HL-60 (cell line): ENCODE results near the gene HNRNPA3.
"Not testable (repeated sequence)": the region's sequence is repeated elsewhere in the genome, so short reads cannot be mapped to it uniquely, and the experiment has no call there.

ENCODE experiments used
- DNase-seq, 2 experiments: peaks; one replicate each; pipeline ENCODE4 v3.0.0-alpha.2; 2010 to 2020; ENCODE audit warnings: low read depth in 1 of 2, low spot score in 1 of 2
- H3K27ac ChIP-seq: fragments of 250-450 bp; sonication (Bioruptor Pico); replicated peaks from 2 replicates; pipeline ENCODE4 v1.5.1; 2020; ENCODE audit warnings: mild to moderate bottlenecking, moderate library complexity
- H3K27me3 ChIP-seq: fragments of 250-450 bp; sonication (Bioruptor Pico); 2 replicates; pipeline ENCODE4 v1.5.1; 2021; ENCODE audit warnings: mild to moderate bottlenecking, moderate library complexity; ENCODE audit not compliant: insufficient read depth, poor library complexity, severe bottlenecking
- H3K4me3 ChIP-seq: replicated peaks from 2 replicates; pipeline ENCODE4 v1.5.1; 2011; ENCODE audit warnings: mild to moderate bottlenecking, control low read depth, low read length; ENCODE audit not compliant: insufficient read depth
- GABPA ChIP-seq: IDR thresholded peaks from 2 replicates; pipeline ENCODE4 v1.6.1; 2012; ENCODE audit warnings: low read depth
- POLR2AphosphoS5 ChIP-seq: IDR thresholded peaks from 2 replicates; pipeline ENCODE4 v1.6.1; 2012; ENCODE audit warnings: low read depth
- SPI1 ChIP-seq: IDR thresholded peaks from 2 replicates; pipeline ENCODE4 v1.6.1; 2012; ENCODE audit warnings: low read depth, mild to moderate bottlenecking, borderline replicate concordance
- TF ChIP-seq, protein P1 (sequence below): IDR thresholded peaks from one replicate; pipeline ENCODE4 v1.5.1; 2011; ENCODE audit warnings: low read length, control low read depth, inconsistent platforms; ENCODE audit not compliant: insufficient read depth
- TF ChIP-seq, protein P2 (sequence below): IDR thresholded peaks from 2 replicates; pipeline ENCODE4 v1.6.1; 2012; ENCODE audit warnings: low read depth; ENCODE audit not compliant: insufficient replicate concordance

The HNRNPA3 gene

DNA sequence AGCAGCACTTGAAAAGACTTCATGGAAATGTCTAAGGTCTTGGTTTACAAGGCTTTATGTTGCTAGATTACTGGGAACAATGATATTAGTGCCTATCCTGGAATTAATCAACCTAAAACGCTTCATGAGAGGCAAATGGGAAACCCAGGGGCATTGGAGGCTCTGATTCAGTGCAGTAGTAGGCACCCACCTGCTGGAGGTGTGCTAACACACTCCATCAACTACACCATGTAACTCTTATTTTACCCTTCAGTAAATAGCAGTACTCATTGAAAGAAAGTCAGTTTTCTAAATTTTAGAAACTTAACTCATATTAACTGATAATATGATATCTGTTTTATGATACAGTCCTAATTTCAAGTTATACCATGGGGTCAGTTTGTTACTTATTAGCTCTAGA, 17.4 kb upstream of the HNRNPA3 start:
- H3K27ac ChIP-seq = no peak overlapping the region
- no peak for DNase-seq
- TF ChIP-seq, protein P1, sequence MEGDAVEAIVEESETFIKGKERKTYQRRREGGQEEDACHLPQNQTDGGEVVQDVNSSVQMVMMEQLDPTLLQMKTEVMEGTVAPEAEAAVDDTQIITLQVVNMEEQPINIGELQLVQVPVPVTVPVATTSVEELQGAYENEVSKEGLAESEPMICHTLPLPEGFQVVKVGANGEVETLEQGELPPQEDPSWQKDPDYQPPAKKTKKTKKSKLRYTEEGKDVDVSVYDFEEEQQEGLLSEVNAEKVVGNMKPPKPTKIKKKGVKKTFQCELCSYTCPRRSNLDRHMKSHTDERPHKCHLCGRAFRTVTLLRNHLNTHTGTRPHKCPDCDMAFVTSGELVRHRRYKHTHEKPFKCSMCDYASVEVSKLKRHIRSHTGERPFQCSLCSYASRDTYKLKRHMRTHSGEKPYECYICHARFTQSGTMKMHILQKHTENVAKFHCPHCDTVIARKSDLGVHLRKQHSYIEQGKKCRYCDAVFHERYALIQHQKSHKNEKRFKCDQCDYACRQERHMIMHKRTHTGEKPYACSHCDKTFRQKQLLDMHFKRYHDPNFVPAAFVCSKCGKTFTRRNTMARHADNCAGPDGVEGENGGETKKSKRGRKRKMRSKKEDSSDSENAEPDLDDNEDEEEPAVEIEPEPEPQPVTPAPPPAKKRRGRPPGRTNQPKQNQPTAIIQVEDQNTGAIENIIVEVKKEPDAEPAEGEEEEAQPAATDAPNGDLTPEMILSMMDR = no peak
- TF ChIP-seq GABPA = no peak
- TF ChIP-seq, protein P2, sequence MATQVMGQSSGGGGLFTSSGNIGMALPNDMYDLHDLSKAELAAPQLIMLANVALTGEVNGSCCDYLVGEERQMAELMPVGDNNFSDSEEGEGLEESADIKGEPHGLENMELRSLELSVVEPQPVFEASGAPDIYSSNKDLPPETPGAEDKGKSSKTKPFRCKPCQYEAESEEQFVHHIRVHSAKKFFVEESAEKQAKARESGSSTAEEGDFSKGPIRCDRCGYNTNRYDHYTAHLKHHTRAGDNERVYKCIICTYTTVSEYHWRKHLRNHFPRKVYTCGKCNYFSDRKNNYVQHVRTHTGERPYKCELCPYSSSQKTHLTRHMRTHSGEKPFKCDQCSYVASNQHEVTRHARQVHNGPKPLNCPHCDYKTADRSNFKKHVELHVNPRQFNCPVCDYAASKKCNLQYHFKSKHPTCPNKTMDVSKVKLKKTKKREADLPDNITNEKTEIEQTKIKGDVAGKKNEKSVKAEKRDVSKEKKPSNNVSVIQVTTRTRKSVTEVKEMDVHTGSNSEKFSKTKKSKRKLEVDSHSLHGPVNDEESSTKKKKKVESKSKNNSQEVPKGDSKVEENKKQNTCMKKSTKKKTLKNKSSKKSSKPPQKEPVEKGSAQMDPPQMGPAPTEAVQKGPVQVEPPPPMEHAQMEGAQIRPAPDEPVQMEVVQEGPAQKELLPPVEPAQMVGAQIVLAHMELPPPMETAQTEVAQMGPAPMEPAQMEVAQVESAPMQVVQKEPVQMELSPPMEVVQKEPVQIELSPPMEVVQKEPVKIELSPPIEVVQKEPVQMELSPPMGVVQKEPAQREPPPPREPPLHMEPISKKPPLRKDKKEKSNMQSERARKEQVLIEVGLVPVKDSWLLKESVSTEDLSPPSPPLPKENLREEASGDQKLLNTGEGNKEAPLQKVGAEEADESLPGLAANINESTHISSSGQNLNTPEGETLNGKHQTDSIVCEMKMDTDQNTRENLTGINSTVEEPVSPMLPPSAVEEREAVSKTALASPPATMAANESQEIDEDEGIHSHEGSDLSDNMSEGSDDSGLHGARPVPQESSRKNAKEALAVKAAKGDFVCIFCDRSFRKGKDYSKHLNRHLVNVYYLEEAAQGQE = no peak
- no peaks in the 10 kb centered on the region for H3K27me3 ChIP-seq
- no peak overlapping the region for H3K4me3 ChIP-seq

DNA sequence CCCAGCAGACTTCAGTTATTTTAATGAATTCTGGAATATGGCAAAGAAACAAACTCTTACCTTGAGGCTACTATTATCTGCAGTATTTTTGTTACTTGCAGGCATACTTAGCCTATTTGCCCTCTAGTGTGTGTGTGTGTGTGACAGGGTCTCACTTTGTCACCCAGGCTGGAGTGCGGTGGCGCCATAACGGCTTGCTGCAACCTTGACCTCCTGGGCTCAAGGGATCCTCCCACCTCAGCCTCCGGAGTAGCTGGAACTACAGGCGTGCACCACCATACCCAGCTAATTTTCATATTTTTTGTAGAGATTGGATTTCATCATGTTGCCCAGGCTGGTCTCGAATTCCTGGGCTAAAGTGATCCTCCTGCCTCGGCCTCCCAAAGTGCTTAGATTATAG, 12.2 kb upstream of the HNRNPA3 start:
- H3K27ac ChIP-seq, DNase-seq, H3K27me3 ChIP-seq, H3K4me3 ChIP-seq: not testable (repeated sequence)

DNA sequence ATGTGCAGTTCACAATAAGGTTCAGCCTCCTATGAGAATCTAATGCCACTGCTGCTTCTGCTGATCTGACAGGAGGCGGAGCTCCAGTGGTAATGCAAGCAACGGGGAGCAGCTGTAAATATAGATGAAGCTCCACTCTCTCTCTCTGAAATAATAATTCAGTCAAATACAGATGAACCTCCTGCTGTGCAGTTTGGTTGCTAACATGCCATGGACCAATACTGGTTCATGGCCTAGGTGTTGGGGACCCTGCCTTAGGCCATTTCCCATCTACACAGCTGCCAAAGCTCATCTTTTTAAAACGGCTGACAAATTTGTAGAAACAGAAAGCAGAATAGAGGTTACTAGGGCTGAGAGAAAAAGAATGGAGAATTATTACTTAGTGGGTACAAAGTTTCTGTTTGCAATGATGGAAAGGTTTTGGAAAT, 10.7 kb upstream of the HNRNPA3 start:
- H3K4me3 ChIP-seq = no peak overlapping the region
- H3K27ac ChIP-seq = no peak overlapping the region
- H3K27me3 ChIP-seq = no peaks in the 10 kb centered on the region
- DNase-seq = no peak
- TF ChIP-seq POLR2AphosphoS5 (no peak), GABPA (no peak), SPI1 (no peak)
- TF ChIP-seq, protein P2 = no peak
- TF ChIP-seq, protein P1 = no peak

DNA sequence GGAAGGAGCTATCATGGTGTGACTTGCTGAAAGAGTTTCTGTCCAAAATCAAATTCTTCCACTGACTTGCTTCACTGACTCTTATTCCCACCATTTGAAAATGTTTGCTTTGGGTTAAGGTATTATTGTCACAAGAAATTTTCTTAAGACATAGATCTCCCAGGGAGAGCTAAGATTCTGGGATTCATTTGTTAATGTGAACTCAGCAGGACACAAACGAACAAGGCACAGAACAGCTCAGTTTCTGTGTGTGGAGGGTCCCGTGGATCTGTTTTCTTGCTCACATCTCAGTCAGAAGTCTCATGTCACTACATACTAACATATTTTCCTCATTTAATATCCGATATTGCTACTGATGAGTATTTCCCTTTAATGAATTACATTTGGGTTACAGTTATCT, 8.2 kb upstream of the HNRNPA3 start:
- TF ChIP-seq, protein P1 = no peak
- TF ChIP-seq, protein P2 = no peak
- Histone ChIP-seq H3K4me3 (no peak overlapping the region), H3K27me3 (no peaks in the 10 kb centered on the region), H3K27ac (no peak overlapping the region)
- no peak for DNase-seq
